ENCODE data around the gene NUDT2.

Gene NUDT2

GRCh38 chr9:34317436-34317835, 11.9 kb upstream of the NUDT2 start:
- Histone ChIP-seq H3K4me3 (ENCODE audit: low read length) (no peak overlapping the region), H3K27ac (ENCODE audit: low read length) (no peak overlapping the region), H3K4me1 (ENCODE audit: control insufficient read depth, insufficient read depth, low read length) (no peaks in the 10 kb centered on the region), H3K27me3 (ENCODE audit: control insufficient read depth, insufficient read depth, low read length) (no peaks in the 10 kb centered on the region), H3K9me3 (ENCODE audit: control insufficient read depth, insufficient read depth, low read length) (no peaks in the 10 kb centered on the region), H3K36me3 (ENCODE audit: control insufficient read depth, insufficient read depth, low read length) (no peaks in the 10 kb centered on the region; the same call in 1 of the 2 replicates)
- no peak for DNase-seq (ENCODE audit: low read depth, low spot score)
- no CpG with 5 or more reads among the region's 2 CpGs for WGBS (ENCODE audit: insufficient coverage, insufficient read length)

- Histone ChIP-seq H3K9me3 (ENCODE audit: control insufficient read depth, insufficient read depth, low read length) (no peaks in the 10 kb centered on the region), H3K4me1 (ENCODE audit: control insufficient read depth, insufficient read depth, low read length) (no peaks in the 10 kb centered on the region), H3K36me3 (ENCODE audit: control insufficient read depth, insufficient read depth, low read length) (no peaks in the 10 kb centered on the region; the same call in 1 of the 2 replicates), H3K4me3 (ENCODE audit: low read length) (no peak overlapping the region), H3K27me3 (ENCODE audit: control insufficient read depth, insufficient read depth, low read length) (no peaks in the 10 kb centered on the region), H3K27ac (ENCODE audit: low read length) (no peak overlapping the region)
- WGBS (ENCODE audit: insufficient coverage, insufficient read length), result no CpG with 5 or more reads among the region's 44 CpGs
- DNase-seq (ENCODE audit: low read depth, low spot score), result no peak
These were observed 11.1 kb upstream of the NUDT2 start for GRCh38 chr9:34318163-34318790.

DNA sequence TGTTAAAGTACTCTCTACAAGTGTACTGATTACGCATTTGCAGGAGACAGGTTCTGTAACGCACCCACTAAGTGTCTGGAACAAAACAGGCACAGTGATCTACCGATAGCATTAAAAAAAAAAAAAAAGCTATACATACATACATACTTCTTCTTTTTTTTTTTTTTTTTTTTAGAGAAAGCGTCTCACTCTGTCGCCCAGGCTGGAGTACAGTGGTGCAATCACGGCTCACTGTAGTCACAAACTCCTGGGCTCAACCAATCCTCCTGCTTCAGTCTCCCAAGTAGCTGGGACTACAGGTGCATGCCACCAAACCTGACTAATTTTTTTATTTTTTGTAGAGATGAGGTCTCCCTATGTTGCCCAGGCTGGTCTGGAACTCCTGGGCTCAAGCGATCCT, 7.9 kb upstream of the NUDT2 start:
- no peak overlapping the region for H3K4me3 ChIP-seq (ENCODE audit: low read length)
- no peak for DNase-seq (ENCODE audit: low read depth, low spot score)
- WGBS (ENCODE audit: insufficient coverage, insufficient read length), result no CpG with 5 or more reads among the region's 7 CpGs
- no peaks in the 10 kb centered on the region for H3K4me1 ChIP-seq (ENCODE audit: control insufficient read depth, insufficient read depth, low read length)
- no peak overlapping the region for H3K27ac ChIP-seq (ENCODE audit: low read length)
- H3K9me3 ChIP-seq (ENCODE audit: control insufficient read depth, insufficient read depth, low read length), result no peaks in the 10 kb centered on the region
- H3K27me3 ChIP-seq (ENCODE audit: control insufficient read depth, insufficient read depth, low read length), result no peaks in the 10 kb centered on the region
- no peaks in the 10 kb centered on the region; the same call in 1 of the 2 replicates for H3K36me3 ChIP-seq (ENCODE audit: control insufficient read depth, insufficient read depth, low read length)

GRCh38 chr9:34322899-34323591, 6.3 kb upstream of the NUDT2 start:
- no CpG with 5 or more reads among the region's 2 CpGs for WGBS (ENCODE audit: insufficient coverage, insufficient read length)
- no peaks in the 10 kb centered on the region for H3K9me3 ChIP-seq (ENCODE audit: control insufficient read depth, insufficient read depth, low read length)
- H3K27ac ChIP-seq (ENCODE audit: low read length), result no peak overlapping the region
- H3K4me3 ChIP-seq (ENCODE audit: low read length), result no peak overlapping the region
- no peak for DNase-seq (ENCODE audit: low read depth, low spot score)
- H3K27me3 ChIP-seq (ENCODE audit: control insufficient read depth, insufficient read depth, low read length), result no peaks in the 10 kb centered on the region
- H3K4me1 ChIP-seq (ENCODE audit: control insufficient read depth, insufficient read depth, low read length), result no peaks in the 10 kb centered on the region; the same call in 1 of the 2 replicates
- no peaks in the 10 kb centered on the region; the same call in 1 of the 2 replicates for H3K36me3 ChIP-seq (ENCODE audit: control insufficient read depth, insufficient read depth, low read length)

- no peaks in the 10 kb centered on the region for H3K27me3 ChIP-seq (ENCODE audit: control insufficient read depth, insufficient read depth, low read length)
- no peaks in the 10 kb centered on the region; the same call in 1 of the 2 replicates for H3K4me1 ChIP-seq (ENCODE audit: control insufficient read depth, insufficient read depth, low read length)
- no peak for DNase-seq (ENCODE audit: low read depth, low spot score)
- WGBS (ENCODE audit: insufficient coverage, insufficient read length), result no CpG with 5 or more reads among the region's 1 CpG
- H3K9me3 ChIP-seq (ENCODE audit: control insufficient read depth, insufficient read depth, low read length), result no peaks in the 10 kb centered on the region
- no peak overlapping the region for H3K27ac ChIP-seq (ENCODE audit: low read length)
- no peaks in the 10 kb centered on the region for H3K36me3 ChIP-seq (ENCODE audit: control insufficient read depth, insufficient read depth, low read length)
- H3K4me3 ChIP-seq (ENCODE audit: low read length), result no peak overlapping the region
These were observed 2.7 kb upstream of the NUDT2 start for GRCh38 chr9:34326690-34327089.

DNA sequence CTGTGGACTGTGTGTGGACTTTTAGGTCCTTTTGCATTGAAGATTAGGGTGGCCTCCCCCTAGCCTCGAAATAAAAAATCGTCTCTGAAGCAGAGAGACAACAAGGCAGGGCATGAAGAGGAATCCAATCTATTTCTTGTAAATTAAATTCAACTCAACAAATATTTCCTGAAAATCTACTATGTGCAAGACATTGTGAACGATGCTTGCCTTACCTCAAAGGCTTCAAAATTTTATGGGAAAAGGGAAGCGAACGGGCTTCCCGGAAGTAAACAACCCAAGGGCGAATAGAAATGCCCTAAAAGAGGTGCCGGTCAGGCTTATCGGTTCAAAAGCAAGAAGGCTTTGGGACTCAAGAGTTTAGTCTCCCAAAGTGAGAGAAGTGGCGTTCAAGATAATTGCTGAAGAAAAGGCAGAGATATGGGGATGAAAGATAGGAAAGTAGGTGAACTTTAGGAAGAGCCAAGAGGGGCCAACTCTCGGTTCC, 826 bp upstream of the NUDT2 start:
- Histone ChIP-seq H3K36me3 (ENCODE audit: control insufficient read depth, insufficient read depth, low read length) (no peaks in the 10 kb centered on the region), H3K4me1 (ENCODE audit: control insufficient read depth, insufficient read depth, low read length) (no peaks in the 10 kb centered on the region; the same call in 1 of the 2 replicates), H3K27ac (ENCODE audit: low read length) (no peak overlapping the region), H3K9me3 (ENCODE audit: control insufficient read depth, insufficient read depth, low read length) (no peaks in the 10 kb centered on the region), H3K4me3 (ENCODE audit: low read length) (peak overlapping the region; percentile 100), H3K27me3 (ENCODE audit: control insufficient read depth, insufficient read depth, low read length) (no peaks in the 10 kb centered on the region)
- no peak for DNase-seq (ENCODE audit: low read depth, low spot score)
- WGBS (ENCODE audit: insufficient coverage, insufficient read length), result no CpG with 5 or more reads among the region's 11 CpGs

DNA sequence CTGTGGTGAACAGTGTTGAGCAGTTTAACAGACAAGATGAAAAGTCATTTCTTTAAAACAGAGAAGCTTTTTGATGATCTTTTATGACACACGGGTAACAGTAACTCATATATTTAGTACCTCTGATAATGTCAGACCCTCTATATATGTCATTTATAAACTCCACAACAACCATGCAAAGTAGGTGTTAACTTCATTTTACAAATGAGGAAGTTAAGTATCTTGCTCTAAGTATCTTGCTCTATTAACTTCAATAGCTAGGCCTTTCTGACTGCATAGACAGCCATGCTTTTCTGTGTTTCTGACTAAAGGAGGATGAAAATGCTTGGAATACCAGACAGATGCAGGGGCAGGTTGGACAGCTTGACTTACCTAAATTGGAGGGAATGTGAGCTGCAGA, 1.8 kb downstream of the NUDT2 start:
- H3K27me3 ChIP-seq (ENCODE audit: control insufficient read depth, insufficient read depth, low read length), result no peaks in the 10 kb centered on the region
- no peaks in the 10 kb centered on the region for H3K9me3 ChIP-seq (ENCODE audit: control insufficient read depth, insufficient read depth, low read length)
- H3K4me3 ChIP-seq (ENCODE audit: low read length), result no peak overlapping the region
- no peak for DNase-seq (ENCODE audit: low read depth, low spot score)
- H3K36me3 ChIP-seq (ENCODE audit: control insufficient read depth, insufficient read depth, low read length), result no peaks in the 10 kb centered on the region
- no peaks in the 10 kb centered on the region; the same call in 1 of the 2 replicates for H3K4me1 ChIP-seq (ENCODE audit: control insufficient read depth, insufficient read depth, low read length)
- no peak overlapping the region for H3K27ac ChIP-seq (ENCODE audit: low read length)
- WGBS (ENCODE audit: insufficient coverage, insufficient read length), result no CpG with 5 or more reads among the region's 1 CpG

- no peaks in the 10 kb centered on the region for H3K27me3 ChIP-seq (ENCODE audit: control insufficient read depth, insufficient read depth, low read length)
- DNase-seq (ENCODE audit: low read depth, low spot score), result no peak
- WGBS (ENCODE audit: insufficient coverage, insufficient read length), result no CpG with 5 or more reads among the region's 7 CpGs
- H3K27ac ChIP-seq (ENCODE audit: low read length), result no peak overlapping the region
- H3K4me3 ChIP-seq (ENCODE audit: low read length), result no peak overlapping the region
- H3K4me1 ChIP-seq (ENCODE audit: control insufficient read depth, insufficient read depth, low read length), result no peaks in the 10 kb centered on the region; the same call in 1 of the 2 replicates
- H3K9me3 ChIP-seq (ENCODE audit: control insufficient read depth, insufficient read depth, low read length), result no peaks in the 10 kb centered on the region
- H3K36me3 ChIP-seq (ENCODE audit: control insufficient read depth, insufficient read depth, low read length), result no peaks in the 10 kb centered on the region
These were observed 3.0 kb downstream of the NUDT2 start for GRCh38 chr9:34332076-34332964.

DNA sequence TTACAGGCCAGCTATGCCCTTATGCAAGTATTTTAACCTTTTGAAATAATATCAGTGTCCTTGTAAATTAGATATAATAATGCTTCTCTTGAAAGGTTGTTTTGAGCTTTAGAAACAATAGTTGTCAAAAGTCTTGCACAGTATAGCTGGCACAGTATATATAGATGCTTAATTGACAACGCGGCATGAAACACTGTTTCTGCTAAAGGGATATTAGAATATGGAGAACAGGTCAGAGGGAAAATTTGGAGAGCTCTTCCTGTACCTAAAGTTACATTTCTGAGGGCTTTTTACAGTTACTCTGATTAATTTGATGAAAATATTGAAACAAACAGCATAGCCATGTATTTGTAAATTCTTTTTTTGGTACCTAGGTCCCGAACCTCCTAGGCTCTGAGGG, 4.5 kb downstream of the NUDT2 start:
- no peaks in the 10 kb centered on the region for H3K9me3 ChIP-seq (ENCODE audit: control insufficient read depth, insufficient read depth, low read length)
- H3K27ac ChIP-seq (ENCODE audit: low read length), result no peak overlapping the region
- no peak overlapping the region for H3K4me3 ChIP-seq (ENCODE audit: low read length)
- no peak for DNase-seq (ENCODE audit: low read depth, low spot score)
- no peaks in the 10 kb centered on the region for H3K36me3 ChIP-seq (ENCODE audit: control insufficient read depth, insufficient read depth, low read length)
- no CpG with 5 or more reads among the region's 3 CpGs for WGBS (ENCODE audit: insufficient coverage, insufficient read length)
- H3K27me3 ChIP-seq (ENCODE audit: control insufficient read depth, insufficient read depth, low read length), result no peaks in the 10 kb centered on the region
- H3K4me1 ChIP-seq (ENCODE audit: control insufficient read depth, insufficient read depth, low read length), result no peaks in the 10 kb centered on the region

GRCh38 chr9:34334337-34334824, 5.0 kb downstream of the NUDT2 start:
- Histone ChIP-seq H3K27me3 (ENCODE audit: control insufficient read depth, insufficient read depth, low read length) (no peaks in the 10 kb centered on the region), H3K9me3 (ENCODE audit: control insufficient read depth, insufficient read depth, low read length) (no peaks in the 10 kb centered on the region), H3K27ac (ENCODE audit: low read length) (no peak overlapping the region), H3K36me3 (ENCODE audit: control insufficient read depth, insufficient read depth, low read length) (no peaks in the 10 kb centered on the region; the same call in 1 of the 2 replicates), H3K4me3 (ENCODE audit: low read length) (no peak overlapping the region), H3K4me1 (ENCODE audit: control insufficient read depth, insufficient read depth, low read length) (no peaks in the 10 kb centered on the region)
- no CpG with 5 or more reads among the region's 1 CpG for WGBS (ENCODE audit: insufficient coverage, insufficient read length)
- DNase-seq (ENCODE audit: low read depth, low spot score), result no peak
